ENCODE results near the gene ATP13A4. TPM values are rescaled to one million over a fixed set of nuclear protein-coding genes. Genes with fewer than 3 reads are reported as not detected.

The ATP13A4 gene
- total RNA-seq, 1 donor from 2014 or later, result not detected

DNA sequence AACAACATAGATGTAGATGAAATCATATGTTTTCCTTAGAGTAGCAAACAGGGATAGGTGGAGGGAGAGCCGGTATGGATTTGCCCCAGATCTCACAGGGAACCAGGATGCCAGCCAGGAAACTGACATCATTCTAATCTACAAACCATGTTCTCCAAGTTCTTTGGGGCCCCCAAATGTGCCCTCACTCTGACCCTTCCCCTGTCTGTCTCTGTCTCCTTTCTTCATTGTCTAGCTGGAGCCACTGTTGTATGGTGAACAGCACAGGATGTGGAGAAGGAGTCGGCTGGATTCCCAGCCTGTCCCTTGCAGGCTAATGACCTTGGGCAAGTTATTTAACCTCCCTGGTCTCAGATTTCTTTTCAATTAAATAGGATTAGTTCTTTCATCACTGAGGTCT is 177.1 kb downstream of the ATP13A4 start:
- TF ChIP-seq, protein P1, sequence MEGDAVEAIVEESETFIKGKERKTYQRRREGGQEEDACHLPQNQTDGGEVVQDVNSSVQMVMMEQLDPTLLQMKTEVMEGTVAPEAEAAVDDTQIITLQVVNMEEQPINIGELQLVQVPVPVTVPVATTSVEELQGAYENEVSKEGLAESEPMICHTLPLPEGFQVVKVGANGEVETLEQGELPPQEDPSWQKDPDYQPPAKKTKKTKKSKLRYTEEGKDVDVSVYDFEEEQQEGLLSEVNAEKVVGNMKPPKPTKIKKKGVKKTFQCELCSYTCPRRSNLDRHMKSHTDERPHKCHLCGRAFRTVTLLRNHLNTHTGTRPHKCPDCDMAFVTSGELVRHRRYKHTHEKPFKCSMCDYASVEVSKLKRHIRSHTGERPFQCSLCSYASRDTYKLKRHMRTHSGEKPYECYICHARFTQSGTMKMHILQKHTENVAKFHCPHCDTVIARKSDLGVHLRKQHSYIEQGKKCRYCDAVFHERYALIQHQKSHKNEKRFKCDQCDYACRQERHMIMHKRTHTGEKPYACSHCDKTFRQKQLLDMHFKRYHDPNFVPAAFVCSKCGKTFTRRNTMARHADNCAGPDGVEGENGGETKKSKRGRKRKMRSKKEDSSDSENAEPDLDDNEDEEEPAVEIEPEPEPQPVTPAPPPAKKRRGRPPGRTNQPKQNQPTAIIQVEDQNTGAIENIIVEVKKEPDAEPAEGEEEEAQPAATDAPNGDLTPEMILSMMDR (IDR thresholded peaks at IDR 0.05), result no peak
- DNase-seq (ENCODE audit: low spot score), result no peak
- peaks cover 4% of the 10 kb centered on the region for H3K9me3 Mint-ChIP-seq (ENCODE audit: low read depth)
- no peaks in the 10 kb centered on the region for H3K4me1 Mint-ChIP-seq (ENCODE audit: low read depth)
- no peak overlapping the region for H3K27ac Mint-ChIP-seq (ENCODE audit: unreplicated experiment)
- H3K36me3 Mint-ChIP-seq (ENCODE audit: low read depth), result no peaks in the 10 kb centered on the region
- peaks cover 7% of the 10 kb centered on the region for H3K27me3 Mint-ChIP-seq (ENCODE audit: low read depth)
- H3K4me3 Mint-ChIP-seq (ENCODE audit: unreplicated experiment), result no peak overlapping the region

DNA sequence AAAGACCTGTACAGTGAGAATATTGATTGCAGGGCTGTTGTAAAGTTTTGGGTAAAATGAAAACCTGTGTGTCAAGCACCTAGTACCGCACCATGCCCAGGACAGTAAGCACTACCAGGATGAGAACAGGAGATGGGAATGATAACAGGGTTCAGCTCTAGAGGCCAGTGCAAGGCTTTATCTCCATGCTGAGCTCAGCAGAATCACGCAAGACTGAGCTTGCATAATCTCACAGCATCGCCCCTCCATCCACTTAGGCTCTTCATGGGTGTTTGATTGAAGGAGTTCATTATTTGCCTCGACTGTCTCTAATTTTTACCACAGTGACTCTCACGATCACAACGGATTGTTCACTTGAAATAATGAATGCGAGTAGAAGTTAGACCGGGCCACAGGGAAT is 179.1 kb downstream of the ATP13A4 start:
- Mint-ChIP-seq H3K27ac (ENCODE audit: unreplicated experiment) (no peak overlapping the region), H3K27me3 (ENCODE audit: low read depth) (peaks cover 7% of the 10 kb centered on the region), H3K4me3 (ENCODE audit: unreplicated experiment) (no peak overlapping the region), H3K4me1 (ENCODE audit: low read depth) (no peaks in the 10 kb centered on the region), H3K9me3 (ENCODE audit: low read depth) (peaks cover 3% of the 10 kb centered on the region), H3K36me3 (ENCODE audit: low read depth) (no peaks in the 10 kb centered on the region)
- TF ChIP-seq, protein P1 (IDR thresholded peaks at IDR 0.05), result no peak
- no peak for DNase-seq (ENCODE audit: low spot score)

DNA sequence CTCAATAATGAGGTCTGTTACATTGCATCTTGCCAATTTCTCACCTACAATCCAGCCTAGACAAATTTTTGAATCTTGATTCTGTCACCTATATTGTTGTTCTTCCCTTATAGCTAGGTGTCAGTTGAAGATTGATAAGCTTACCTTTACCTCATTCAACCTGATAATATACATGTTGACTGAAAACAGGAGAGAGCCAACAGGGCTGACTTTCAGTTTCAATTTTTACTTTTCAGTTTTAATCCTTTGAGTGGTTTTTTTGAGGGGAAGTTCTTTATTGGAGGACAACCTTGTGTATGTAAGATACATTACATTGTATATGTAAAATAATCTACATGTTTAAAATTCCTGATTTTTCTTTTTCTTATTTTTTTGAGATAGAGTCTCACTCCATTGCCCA is 181.9 kb downstream of the ATP13A4 start:
- no peaks in the 10 kb centered on the region for H3K9me3 Mint-ChIP-seq (ENCODE audit: low read depth)
- H3K27me3 Mint-ChIP-seq (ENCODE audit: low read depth), result peaks cover 9% of the 10 kb centered on the region
- no peak overlapping the region for H3K27ac Mint-ChIP-seq (ENCODE audit: unreplicated experiment)
- TF ChIP-seq, protein P1 (IDR thresholded peaks at IDR 0.05), result no peak
- no peaks in the 10 kb centered on the region for H3K4me1 Mint-ChIP-seq (ENCODE audit: low read depth)
- no peak overlapping the region for H3K4me3 Mint-ChIP-seq (ENCODE audit: unreplicated experiment)
- DNase-seq (ENCODE audit: low spot score), result no peak
- H3K36me3 Mint-ChIP-seq (ENCODE audit: low read depth), result no peaks in the 10 kb centered on the region

DNA sequence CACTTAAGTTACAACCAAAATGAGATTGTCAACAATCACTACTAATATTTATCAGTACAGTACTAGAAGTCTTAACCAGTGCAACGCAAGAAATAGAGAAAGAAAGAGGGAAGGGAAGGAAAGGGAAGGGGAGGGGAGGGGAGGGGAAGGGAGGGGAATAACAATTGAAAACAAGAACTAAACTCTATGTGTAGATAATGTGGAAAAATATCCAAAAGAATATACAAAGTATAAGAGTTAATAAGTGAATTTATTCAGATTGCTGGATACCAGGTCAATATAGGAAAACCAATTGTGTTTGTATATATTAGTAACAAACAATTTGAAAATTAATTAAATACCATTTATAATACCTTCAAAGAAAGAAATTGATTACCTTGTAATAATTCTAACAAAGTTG is 186.8 kb downstream of the ATP13A4 start:
- no peaks in the 10 kb centered on the region for H3K9me3 Mint-ChIP-seq (ENCODE audit: low read depth)
- DNase-seq (ENCODE audit: low spot score), result no peak
- peaks cover 7% of the 10 kb centered on the region for H3K27me3 Mint-ChIP-seq (ENCODE audit: low read depth)

DNA sequence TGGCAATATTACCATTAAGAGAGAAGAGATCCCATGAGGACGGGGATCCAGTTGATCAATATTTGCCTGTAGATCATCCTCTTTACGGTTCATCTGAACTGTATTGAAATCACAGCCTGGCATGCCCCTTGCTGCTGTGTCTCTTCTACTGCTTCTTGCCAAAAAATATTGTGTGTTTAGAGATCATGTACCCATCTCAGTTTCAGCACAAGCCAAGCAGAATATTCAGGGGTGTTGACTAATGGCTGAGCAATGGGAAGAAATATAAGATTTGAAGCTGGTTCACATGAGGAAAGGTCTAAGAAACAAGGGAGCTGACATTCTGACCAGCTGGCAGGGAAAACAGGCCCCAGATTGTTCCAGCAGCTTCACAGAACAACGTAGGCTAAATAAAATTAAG is 197.4 kb downstream of the ATP13A4 start:
- TF ChIP-seq, protein P1 (IDR thresholded peaks at IDR 0.05), result no peak
- Mint-ChIP-seq H3K27ac (ENCODE audit: unreplicated experiment) (no peak overlapping the region), H3K36me3 (ENCODE audit: low read depth) (no peaks in the 10 kb centered on the region), H3K4me1 (ENCODE audit: low read depth) (no peaks in the 10 kb centered on the region), H3K9me3 (ENCODE audit: low read depth) (peaks cover 2% of the 10 kb centered on the region), H3K27me3 (ENCODE audit: low read depth) (peaks cover 10% of the 10 kb centered on the region), H3K4me3 (ENCODE audit: unreplicated experiment) (no peak overlapping the region)
- no peak for DNase-seq (ENCODE audit: low spot score)

More for the DNA sequence above, 186.8 kb downstream of the ATP13A4 start:
- H3K4me1 Mint-ChIP-seq (ENCODE audit: low read depth), result no peaks in the 10 kb centered on the region
- TF ChIP-seq, protein P1 (IDR thresholded peaks at IDR 0.05), result no peak
- no peak overlapping the region for H3K4me3 Mint-ChIP-seq (ENCODE audit: unreplicated experiment)
- H3K36me3 Mint-ChIP-seq (ENCODE audit: low read depth), result no peaks in the 10 kb centered on the region
- H3K27ac Mint-ChIP-seq (ENCODE audit: unreplicated experiment), result no peak overlapping the region
